HG02588 (cell line): ENCODE measurements around the gene CHMP5.

Experiments used
- ATAC-seq: cut with Tn5 transposase; IDR thresholded peaks from one replicate; pipeline ENCODE4 v1.9.1; 2021; ENCODE audit warnings: mild to moderate bottlenecking, moderate library complexity; ENCODE audit not compliant: unreplicated experiment

Gene CHMP5

DNA sequence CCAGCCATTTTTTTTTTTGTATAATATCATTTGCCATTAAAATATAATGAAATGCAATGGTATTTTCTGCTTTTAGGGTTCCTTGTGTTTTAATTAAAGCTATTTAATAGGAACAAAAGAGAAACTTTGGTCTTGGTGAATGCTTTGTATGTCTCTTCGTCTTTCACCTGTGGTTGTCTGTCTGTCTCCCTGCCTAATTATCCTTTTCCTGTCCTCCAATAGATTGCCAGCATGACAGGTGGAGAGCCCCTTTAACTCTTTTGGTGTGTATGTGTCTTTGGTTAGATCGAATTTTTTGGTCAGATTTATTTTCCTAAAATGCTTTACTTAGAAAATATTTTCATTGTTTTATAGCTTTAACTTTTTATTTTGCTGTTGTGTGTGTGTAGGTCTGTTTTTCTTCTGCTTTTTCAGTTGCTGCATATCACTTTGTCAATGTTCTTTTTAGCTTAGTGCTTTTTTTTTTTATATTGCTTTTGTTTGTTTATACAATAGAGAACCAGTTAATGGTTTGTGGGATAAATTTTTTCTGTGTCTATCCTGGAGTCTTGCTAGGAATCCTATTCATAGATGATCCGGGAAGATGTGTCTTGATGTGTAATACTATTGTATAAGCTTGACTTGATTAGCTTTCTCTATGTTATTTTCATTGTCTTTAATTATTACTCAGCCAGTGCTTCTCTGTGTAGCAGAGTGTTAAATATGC is 8.6 kb downstream of the CHMP5 start:
- ATAC-seq = no peak

DNA sequence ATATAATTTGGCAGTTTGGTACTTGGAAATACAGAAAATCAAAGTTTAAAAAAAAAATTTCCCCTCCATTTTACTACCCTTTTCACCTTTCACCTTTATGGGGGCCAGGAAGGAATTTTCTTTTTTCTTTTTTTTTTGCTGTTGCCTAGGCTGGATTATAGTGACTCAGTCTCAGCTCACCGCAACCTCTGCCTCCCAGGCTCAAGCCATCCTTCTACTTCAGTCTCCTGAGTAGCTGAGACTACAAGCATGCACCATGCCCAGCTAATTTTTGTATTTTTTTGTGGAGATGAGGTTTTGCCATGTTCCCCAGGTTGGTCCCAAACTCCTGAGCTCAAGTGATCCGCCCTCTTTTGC is 9.1 kb downstream of the CHMP5 start:
- ATAC-seq = no peak

DNA sequence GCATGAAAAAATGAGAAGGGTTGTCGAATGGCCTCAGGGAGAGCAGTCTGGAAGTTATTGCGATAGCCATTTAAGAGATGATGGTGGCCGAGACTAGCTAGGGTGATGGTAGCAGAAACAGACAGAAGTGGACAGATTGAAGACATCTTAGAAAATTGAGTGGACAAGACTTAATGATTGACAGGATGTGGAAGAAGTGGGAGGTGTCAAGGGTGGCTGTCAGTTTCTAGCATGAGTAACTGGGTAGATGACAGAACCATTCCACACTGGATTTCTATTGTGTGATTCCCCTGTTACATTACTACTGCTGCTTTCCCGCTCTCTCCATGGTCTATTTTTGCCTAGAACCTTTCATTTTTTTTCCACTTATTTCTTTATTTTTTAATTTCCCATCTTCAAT is 12.6 kb downstream of the CHMP5 start:
- no peak for ATAC-seq

DNA sequence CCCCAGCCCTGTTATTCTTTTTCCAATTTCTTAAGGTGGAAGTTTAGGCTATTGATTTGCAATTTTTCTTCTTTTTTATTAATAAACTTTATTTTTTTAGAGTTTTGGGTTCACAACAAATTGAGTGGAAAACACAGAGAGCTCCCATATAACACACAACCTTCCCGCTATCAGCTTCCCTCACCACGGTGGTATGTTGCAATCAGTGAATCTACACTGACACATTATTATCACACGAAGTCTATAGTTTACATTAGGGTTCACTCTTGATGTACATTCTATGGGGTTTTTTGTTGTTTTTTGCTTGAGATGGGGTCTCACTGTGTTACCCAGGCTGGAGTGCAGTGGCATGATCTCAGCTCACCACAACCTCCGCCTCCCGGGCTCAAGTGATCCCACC is 20.7 kb downstream of the CHMP5 start:
- no peak for ATAC-seq

DNA sequence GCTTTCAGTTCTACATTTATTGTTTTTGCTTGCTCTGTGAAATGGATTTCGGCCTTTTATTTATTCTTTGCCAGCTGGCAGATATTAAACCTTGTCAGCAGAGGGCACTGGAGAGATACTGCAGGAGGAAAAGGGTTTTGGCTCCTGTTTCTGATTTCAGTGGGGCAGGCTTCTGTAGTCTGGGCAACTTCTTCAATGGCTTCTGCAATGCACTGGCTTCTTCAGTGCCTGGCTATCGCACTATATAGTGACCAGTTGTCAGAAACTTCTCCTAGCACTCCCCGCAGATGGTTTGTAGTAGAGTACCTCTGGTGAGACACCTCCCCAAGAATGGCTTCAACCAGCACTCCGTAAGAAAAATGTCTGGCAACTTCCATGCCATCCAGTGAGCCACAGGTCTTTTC is 22.2 kb downstream of the CHMP5 start:
- ATAC-seq = no peak

DNA sequence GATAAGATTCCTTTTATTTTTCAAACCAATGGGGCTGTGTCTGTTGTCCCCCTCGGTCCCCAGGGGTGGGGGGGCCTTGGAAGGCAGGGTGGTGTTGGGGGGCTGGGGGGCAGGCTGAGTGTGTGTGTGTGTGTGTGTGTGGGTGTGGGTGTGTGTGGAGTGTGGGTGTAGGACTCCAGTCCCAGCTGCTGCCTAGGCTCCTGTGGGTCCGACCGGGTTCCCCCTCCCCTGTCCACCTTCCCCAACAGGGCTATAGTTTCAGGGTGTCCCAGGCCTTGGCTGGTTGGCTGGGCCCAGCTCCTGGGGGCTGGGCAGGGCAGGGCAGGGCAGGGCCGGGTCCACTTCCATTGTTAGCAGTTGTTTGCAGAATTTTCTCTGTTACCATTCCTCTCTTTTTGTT is 23.4 kb downstream of the CHMP5 start:
- no peak for ATAC-seq

DNA sequence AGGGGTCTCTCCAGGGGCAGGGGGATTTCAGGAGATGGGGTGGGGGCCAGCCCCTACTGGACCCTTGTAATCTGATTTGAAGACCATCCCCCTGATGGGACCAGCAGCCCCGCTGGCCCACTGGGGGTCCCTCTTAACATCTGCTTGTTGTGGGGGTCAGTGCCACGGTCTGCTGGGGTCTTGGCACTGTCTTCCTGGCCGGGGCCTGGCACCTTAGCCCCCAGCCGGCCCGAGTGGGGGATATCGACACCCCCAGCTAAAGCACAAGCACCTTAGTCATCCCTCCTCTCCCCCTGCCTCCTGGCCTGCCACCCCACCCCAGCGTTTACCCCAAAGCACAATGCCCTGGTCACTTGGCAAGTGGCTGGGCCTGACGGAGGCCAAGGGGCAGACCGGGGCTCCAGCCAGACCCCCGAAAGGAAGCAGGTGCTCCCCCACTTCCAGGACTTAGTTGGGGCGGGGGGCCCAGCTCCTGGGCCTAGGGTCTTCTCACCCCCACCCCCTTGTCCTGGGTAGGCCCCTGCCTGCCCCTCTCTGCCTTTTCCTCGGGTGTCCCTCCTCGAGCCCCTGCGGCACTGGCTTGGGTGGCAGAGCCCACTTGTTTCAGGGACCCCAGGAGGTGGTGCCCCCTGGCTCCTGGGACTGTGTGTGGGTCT is 24.1 kb downstream of the CHMP5 start:
- ATAC-seq = no peak

DNA sequence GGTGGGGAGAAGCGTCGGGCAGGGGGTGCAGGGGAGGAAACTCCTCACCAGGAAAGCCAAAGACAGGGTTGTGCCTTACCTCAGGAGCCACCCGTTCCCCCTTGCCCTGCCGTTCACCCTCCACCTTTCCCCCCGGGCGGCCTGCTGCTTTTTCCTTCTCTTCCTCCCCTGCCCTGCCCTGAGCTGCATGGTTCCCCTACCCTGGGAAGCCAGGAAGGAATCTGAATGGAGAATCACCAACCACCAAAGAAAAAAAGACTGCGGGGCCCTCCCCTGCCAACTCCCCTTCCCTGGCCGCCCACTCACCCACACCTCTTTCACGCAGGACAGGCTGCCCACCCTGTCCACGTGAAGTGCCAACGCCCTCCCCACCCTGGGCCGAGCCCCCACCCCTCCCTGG is 24.6 kb downstream of the CHMP5 start:
- no peak for ATAC-seq

DNA sequence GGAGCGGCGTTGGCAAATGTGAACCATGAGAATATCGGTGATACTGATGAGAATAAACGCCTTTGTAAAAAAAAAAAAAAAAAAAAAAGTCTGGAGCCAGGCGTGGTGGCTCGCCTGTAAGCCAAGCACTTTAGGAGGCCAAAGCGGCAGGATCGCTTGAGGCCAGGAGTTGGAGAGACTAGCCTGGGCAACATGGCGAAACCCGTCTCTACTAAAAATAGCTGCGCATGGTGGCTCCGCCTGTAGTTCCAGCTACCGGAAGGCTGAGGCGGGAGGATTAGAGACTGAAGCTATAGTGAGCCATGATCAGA is 25.0 kb downstream of the CHMP5 start:
- no peak for ATAC-seq

DNA sequence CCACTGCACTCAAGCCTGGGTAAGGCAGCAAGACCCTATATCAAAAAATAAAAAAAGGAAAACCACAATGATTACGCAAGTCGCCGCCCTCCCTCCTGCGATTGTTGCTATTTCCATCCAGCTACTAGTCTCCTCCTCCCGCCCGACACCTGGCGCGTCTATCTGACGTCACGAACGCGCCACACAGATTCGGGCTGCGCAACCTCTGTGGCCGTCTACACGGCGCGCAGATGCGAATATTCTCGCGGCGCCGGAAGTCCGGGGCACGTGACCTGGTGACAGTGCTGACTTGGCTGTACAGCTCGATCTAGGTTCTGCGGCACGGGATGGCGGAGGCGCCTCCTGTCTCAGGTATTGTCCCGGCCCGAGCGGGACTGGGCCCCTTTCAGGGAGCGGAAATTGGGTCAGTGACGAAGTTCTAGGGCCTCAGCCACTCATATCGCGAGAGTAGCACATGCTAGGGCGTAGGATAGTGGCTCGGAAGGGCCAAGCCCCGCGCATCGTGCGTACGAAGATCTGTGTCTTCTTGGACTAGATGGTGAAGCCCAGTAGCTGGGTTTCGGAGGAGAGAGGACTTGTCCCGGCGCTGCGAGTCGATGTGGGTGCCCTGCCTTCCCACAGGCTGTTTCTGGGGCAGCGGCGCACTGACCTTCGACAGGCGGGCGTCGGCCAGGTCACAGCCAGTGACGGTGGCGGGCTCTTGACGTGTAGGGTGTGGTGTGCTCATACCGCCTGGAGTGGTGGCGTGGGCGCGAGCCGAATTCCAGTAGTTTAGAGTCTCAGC is 25.6 kb downstream of the CHMP5 start, which contains the start of gene NFX1:
TSS of gene NFX1 (plus strand) at position 270 of the 784 bp plus-strand sequence. CDS start at position 327, 57 bp downstream.
- ATAC-seq = peak; percentile 84

DNA sequence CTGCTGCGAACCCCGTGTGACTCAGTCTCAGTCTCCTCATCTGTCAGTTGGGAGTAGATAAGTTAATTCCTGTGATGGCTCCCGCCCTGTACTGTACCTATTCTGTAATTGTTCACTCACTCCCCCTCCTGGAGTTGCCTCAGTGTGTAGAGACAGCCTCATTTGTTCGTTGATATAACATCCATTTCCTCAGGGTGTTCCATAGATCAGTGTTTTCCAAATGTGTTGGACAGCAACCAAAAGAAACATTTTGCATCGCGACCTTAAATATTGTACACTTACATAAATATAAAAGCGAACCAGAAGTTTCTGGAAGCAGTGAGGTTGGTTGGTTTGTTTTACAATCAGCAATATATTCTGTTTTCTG is 26.2 kb downstream of the CHMP5 start:
- ATAC-seq = no peak

DNA sequence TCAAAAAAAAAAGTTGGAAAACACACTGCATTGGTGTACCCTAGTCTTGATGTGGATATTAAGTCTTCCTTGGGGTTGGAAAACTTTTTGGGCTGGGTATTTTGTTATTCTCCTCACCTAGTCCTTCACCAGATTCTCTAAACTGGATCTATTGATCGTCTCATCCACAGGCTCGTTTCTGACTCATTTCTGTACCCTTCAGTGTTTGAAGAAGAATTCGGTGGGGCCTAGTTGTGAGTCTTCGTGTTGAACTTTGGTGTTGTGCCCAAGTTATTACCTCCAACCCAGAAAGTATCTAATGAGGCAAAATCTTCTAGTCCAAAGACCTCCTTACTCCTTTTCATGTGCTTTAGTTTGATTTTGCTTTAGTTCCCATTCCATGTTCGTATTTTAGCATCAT is 27.1 kb downstream of the CHMP5 start:
- no peak for ATAC-seq

DNA sequence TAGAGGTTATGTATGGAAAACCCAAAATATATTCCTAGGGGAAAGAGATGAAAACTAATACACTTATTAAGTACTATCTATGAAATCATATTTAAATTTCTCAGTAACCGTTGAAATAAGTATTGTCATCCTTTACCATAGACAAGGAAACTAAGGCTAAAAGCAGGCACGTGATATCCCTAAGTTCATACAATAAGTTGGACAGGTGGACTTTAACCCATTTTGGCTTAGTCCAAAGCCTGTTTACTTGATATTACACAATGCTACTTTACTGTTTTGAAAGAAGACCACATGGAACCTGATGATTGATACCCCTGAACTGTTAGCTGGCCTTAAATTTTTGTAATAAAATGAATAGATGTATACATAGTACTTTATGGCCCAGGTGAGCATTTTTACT is 28.9 kb downstream of the CHMP5 start:
- ATAC-seq = no peak

DNA sequence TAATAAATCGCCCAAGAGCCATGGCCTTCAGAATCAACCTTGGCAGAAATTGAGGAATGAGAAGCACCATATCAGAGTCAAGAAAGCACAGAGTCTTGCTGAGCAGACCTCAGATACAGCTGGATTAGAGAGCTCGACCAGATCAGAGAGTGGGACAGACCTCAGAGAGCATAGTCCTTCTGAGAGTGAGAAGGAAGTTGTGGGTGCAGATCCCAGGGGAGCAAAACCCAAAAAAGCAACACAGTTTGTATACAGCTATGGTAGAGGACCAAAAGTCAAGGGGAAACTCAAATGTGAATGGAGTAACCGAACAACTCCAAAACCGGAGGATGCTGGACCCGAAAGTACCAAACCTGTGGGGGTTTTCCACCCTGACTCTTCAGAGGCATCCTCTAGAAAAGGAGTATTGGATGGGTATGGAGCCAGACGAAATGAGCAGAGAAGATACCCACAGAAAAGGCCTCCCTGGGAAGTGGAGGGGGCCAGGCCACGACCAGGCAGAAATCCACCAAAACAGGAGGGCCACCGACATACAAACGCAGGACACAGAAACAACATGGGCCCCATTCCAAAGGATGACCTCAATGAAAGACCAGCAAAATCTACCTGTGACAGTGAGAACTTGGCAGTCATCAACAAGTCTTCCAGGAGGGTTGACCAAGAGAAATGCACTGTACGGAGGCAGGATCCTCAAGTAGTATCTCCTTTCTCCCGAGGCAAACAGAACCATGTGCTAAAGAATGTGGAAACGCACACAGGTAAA is 30.0 kb downstream of the CHMP5 start:
- no peak for ATAC-seq

DNA sequence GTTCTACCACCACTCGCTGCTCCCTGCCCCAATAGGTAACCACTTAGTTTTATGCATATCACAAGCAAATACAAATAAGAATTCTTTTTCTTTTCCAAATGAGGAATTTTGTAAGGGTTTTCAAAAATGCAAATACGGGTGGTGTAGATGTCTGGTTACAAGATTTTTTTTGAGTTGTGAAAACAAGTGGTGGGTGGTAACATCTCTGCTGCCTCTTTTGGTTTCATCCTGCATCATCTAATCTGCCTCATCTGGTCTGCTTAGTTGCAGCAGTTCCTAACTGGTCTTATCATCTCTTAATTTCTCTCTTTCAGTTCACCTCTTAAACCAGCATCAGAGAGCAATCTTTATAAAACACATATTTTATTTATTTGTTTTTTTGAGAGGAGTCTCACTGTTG is 30.7 kb downstream of the CHMP5 start:
- peak; percentile 36 for ATAC-seq

DNA sequence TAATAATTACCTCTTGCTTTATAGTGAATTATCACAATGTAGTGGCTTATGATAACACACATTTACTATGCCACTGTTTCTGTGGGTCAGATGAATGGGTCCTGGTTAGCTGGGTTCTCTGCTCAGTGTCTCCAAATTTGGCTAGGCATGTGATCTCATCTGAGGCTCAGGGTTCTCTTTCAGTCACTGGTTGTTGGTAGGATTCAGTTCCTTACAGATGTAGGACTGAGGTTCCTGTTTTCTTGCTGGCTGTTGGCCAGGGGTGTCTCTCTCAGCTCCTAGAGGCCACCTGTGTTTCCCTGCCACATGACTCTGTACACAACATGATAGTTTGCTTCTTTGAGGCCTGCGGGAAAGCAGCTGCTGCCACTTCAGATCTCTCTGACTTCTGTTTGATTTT is 32.6 kb downstream of the CHMP5 start:
- peak; percentile 90 for ATAC-seq

DNA sequence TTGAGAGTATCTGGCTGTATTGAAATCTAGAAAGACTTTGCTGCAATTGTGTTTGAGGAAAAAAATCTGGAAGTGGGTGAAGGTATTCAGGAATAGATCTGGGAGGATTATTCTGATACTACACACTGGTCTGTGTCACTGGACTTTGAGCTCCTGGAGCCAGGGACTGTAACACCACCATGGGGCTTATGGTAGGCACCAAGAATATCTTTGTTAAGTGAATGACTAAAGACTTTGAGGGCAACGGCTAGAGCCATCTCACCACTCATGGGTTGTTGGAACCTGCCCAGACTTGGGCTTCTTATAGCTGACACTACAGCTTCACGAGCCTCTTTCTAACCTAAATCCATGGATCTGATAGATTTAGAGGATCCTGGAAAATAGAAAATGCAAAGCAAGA is 35.7 kb downstream of the CHMP5 start:
- ATAC-seq = no peak

DNA sequence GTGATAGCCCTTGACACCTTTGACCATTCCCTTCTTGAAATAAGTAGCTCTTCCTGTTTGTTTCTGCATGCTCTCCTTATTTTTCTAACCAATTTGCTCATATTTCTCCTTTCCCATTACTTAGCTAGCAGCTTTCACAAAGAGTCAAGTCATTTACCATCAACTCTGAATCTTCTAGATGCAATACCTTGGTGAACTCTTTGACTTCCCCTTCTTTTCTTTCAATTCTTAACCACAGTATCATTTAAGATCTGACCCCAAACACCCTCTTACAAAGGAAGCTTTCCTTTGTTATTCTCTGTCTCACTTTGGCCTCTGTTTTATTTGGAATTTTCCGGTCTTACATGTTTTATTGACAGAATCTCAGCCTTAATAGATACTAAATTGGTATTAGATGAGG is 39.5 kb downstream of the CHMP5 start:
- ATAC-seq = no peak

DNA sequence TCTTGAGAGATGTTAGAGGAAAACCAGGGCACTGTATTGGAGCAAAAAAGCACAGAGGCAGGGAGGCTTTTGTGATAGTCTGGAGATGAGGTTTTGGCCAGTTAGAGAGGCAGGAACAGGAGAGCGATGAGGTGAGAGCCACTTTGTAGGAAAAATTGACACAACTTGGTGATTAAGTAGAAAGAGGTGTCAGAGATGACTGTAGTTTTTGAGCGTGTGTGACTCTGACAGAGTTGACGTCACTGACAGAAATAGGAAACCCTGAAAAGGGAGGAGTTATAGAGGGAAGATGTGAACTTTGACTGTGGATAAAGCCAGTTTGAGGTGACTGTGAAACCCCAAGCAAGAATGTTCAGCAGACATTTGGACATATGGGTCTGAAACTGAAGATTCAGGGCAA is 41.2 kb downstream of the CHMP5 start:
- no peak for ATAC-seq

DNA sequence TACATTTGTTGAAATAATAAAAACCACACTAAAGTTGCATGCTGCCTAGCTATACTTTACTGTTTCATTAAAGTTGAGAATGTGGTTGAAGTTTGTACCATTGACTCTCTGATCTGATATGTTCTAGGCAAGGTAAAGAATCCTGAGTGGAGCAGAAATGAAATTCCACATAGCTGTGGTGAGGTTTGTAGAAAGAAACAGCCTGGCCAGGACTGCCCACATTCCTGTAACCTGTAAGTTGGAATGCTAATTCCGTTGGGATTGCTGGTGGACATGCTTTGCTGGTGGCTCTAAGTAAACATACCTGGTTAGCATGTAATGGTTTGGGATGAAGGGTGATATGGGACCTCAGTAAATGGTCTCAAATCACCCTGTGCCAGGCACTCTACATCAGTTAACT is 42.2 kb downstream of the CHMP5 start:
- no peak for ATAC-seq

DNA sequence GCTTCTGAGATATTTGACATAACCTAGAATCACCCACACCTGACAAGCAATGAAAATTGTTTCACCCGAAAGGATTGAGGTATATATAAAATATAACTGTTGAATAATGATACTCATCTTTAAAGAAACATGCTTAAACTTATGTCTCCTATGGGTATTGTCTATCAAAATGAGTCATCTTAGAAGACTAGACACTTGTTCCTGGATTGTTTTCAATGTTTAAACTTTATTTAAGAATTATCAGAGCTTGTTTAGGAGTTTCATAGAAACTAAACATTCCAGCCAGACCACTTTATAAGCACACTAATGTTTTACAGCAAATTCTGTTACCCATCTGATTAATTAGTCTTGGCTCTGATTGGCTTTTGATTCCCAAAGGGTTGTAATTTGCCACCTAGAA is 45.1 kb downstream of the CHMP5 start:
- no peak for ATAC-seq

DNA sequence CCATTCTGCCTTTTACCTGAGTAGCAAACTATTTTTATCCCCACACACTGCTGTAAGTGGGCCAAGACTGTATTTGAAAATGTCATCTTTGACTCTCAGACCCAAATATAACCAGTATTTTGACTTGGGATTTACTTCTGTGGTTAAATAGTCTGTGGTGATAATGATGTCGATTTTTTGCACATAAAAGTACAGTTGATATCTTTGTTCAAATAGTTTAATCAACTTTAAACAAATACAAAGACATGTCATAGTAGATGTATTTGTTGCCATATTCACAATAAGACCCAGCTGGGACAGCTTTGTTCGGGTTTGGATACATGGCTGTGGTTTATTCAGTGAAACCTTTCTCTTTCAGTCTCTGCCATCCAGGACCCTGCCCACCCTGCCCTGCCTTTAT is 45.9 kb downstream of the CHMP5 start:
- no peak for ATAC-seq
